Fibroblast of skin of scalp (primary cell): ENCODE results near the gene PCDH10.
"Not testable (repeated sequence)": the region's sequence is repeated elsewhere in the genome, so short reads cannot be mapped to it uniquely, and the experiment has no call there.

Experiments
- DNase-seq: peaks from one replicate; pipeline ENCODE4 v3.0.0-alpha.2; 2013

PCDH10 gene

DNA sequence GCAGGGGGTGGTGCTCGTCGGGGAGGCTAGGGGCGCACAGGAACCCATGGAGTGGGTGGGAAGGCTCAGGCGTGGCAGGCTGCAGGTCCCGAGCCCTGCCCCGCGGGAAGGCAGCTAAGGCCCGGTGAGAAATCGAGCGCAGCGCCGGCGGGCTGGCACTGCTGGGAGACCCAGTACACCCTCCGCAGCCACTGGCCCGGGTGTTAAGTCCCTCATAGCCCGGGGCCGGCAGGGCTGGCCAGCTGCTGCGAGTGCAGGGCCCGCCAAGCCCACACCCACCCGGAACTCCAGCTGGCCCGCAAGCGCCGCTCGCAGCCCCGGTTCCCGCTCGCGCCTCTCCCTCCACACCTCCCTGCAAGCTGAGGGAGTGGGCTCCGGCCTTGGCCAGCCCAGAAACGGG, 91.4 kb downstream of the PCDH10 start:
- DNase-seq = not testable (repeated sequence)
